Stimulated activated CD8-positive, alpha-beta memory T cell treated with anti-CD3 and anti-CD28 coated beads, Interleukin-4, amount 100 ng/mL, for 48 hours (primary cell): ENCODE results near the gene GGA1.
A peak's percentile ranks its signal among the peaks of the same experiment; 100 is the strongest.
"Not testable (repeated sequence)": the region's sequence is repeated elsewhere in the genome, so short reads cannot be mapped to it uniquely, and the experiment has no call there.

Source experiments
- DNase-seq: peaks from one replicate; pipeline ENCODE4 v3.0.0-alpha.2; 2020

The GGA1 gene

DNA sequence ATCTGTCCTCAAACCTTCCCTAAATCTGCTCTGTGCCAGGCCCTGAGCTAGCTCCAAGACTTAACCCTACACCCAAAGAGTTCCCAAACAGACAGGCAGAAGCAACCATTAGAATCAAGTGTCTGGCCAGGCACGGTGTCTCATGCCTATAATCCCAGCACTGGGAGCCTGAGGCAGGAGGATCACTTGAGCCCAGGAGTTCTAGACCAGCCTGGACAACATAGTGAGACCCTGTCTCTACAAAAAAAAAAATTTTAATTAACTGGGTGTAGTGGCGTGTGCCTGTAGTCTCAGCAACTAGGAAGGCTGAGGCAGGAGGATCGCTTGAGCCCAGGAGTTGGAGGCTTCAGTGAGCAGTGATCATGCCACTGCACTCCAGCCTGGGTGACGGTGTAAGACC lies 47.9 kb downstream of the GGA1 start:
- DNase-seq: not testable (repeated sequence)

DNA sequence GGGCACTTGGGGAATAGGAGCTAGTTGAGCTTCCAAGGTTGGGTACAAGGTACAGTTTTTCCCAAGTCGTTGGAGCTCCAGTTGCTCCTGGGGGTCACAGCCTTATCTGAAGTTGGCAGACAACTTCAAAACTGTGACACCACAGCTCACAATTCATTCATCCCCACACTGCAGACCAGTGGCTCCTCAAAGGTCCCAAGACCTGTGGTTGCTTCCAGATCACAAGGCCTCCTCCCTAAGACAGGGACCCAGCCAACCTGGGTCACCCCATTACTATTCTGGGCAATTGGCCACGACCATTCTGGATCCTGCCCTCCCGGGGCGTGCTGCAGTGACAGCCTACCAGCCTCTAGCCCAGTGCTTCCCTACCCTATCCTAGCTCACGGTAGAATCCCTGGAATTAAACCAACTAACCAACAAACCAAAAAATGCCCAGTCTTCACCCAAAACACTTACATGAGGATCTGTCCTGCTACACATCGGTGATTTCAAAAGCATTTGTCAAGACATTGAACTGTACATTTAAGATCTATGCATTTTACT lies 49.0 kb downstream of the GGA1 start:
- peak; percentile 28 for DNase-seq

DNA sequence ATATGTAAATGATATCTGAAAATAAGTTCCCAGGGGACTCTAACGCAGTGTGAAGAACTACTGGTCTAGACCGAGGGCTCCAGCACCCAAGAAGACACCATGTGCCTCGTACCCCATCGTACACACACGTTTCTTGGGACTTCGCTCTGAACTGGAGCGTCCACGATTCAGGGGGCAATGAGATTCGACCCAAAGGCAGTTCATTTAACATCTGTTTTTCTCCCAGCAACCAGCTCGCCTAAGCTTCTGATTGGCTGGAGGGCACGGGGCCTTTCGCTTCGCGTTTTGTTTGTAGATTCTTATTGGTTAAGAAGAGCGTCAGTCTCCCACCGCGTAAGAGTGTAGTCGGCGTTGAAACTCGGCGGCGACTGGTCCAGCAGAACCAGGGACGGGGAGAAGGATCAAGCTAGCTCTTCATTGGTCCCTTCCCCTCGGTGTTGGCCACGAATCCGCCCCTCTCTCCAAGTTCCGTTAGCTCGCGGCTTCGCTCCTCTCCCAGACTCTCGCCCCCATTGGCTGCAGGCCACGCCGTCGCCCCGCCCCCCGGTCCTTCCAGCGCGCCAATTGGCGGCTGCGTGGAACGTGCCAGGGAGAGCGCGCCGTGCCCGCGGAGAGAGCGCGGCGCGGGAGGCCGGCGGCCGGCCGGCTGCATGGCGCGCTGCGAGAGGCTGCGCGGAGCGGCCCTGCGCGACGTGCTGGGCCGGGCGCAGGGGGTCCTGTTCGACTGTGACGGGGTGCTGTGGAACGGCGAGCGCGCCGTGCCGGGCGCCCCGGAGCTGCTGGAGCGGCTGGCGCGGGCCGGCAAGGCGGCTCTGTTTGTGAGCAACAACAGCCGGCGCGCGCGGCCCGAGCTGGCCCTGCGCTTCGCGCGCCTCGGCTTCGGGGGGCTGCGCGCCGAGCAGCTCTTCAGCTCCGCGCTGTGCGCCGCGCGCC lies 49.8 kb downstream of the GGA1 start, which contains the start of gene PDXP:
TSS of gene PDXP (plus strand) at position 591 of the 933 bp plus-strand sequence. CDS start at position 651, 60 bp downstream.
- peak; percentile 99 for DNase-seq

DNA sequence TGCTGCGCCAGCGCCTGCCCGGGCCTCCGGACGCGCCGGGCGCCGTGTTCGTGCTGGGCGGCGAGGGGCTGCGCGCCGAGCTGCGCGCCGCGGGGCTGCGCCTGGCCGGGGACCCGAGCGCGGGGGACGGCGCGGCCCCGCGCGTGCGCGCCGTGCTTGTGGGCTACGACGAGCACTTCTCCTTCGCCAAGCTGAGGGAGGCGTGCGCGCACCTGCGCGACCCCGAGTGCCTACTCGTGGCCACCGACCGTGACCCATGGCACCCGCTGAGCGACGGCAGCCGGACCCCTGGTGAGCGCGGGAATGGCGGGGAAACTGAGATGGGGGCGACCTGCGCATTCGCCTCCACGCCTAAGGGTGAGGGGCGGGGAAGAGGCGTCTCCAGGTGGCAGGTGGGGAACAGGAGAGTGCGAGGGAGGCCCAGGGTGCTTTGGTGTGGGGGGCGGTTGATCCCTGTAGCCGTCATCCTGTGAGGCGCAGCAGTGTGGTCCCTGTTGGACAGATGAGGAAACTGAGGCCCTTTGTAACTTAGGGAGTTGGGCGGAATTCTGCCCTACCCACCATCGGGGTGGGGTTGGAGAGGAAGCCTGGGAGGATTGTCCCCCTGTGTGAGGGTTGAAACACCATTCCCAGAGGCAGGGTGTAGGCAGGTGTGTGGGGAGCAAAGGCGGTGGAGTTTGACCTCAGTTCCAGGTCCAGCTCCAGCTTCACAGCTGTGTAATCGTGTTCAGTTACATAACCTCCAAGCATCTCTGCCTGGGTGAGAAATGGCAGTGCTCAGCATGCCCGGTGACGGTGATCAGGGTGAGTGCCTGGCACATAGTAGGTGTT lies 50.6 kb downstream of the GGA1 start:
- DNase-seq: peak; percentile 52

DNA sequence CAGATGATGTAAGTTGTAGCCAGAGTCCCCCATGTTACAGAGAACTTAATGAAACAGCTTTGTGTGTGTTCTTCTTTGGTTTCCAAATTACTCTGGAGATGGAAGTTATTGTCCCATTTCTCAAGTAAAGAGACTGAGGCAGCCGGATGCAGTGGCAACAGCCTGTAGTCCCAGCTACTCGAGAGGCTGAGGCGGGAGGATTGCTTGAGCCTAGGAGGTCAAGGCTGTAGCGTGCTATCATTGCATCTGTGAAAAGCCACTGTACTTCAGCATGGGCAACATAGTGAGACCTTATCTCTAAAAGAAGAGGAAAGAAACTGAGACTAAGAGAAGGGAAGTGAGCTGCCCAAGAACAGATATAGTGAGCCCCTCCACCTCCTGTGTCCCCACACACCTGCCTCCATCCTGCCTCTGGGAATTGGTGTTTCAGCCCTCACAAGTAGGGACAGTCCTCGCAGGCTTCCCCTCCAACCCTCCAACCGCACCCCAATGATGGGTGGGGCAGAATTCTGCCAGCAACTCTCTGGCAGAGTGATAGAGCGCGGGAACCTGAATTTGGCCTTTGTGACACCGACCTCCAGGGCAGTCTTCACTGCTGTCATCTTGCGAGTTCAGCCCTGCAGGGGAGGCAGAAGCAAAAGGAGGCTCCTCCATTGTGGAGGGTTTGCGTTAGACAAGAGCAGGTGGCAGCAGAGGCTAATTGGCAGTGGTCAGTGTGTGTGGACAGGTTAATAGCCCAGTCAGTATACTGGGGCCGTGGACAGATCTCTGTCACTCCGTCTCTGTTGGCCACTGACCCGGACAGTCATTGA lies 51.5 kb downstream of the GGA1 start:
- no peak for DNase-seq

DNA sequence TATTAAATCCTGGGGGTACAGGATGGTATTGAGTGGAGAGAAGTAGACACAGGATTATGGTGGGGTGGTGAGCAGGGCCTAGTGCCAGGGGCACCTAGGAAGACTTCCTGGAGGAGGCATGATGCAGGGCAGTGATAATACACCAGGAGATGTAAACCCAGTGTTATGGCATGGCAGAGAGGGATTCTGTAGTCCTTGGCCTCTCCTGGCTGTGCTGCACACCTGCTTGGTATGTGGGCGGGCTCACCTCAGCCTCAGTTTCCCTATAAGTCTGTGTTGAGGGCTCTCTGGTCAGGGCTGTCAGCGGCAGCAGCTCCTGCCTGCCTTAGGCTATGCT lies 52.0 kb downstream of the GGA1 start:
- no peak for DNase-seq

DNA sequence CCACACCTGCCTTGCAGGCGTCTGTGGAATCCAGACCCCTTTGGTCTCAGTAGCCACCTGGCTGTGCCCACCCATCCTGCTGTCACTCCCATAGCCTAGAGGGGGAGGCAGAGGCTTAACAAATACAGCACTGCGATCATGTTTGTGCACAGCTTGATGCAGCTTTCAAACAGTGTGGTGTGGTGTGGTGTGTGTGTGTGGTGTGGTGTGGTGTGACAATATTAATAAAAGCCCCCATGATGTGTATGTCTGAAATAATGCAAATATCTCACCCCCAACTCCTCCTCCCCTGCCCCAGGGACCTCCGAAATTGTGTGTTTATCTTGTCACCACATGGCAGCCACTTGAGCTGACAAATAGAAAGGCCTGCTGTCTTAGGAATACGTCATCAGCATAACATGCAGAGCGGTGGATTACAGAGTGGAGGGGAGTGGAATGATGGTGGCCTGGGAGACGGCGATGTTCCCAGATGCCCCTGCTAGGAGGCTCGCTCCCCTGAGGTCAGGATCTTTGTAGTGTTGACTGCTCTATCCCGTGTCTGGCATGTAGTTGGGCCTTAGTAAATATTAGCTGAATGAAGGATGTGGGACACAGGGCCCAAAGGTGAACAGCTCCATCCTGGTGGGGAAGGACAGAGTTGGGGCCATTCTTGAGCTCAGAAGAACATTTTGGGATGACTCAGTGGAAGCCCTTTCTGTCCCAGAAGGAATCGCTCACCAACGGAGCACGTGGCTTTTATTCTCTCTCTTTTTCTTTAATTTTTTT lies 52.7 kb downstream of the GGA1 start:
- no peak for DNase-seq

DNA sequence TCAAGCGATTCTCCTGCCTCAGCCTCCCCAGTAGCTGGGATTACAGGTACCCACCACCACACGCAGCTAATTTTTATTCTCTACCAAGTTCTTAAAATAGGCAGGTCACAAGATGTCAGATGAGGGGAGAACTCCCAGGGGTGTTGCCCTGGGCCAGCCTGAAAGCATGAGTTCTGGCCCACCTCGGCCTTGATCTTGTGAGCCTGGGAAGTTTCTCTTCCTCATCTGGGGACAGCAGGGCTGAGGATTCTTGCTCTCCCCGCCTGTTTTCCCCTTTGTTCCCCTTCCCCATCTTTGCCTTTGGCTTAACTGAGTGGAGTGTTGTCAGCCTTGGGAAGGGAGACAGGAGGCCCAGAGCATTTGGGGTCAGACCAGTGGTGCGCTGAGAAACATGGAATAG lies 53.4 kb downstream of the GGA1 start:
- no peak for DNase-seq

DNA sequence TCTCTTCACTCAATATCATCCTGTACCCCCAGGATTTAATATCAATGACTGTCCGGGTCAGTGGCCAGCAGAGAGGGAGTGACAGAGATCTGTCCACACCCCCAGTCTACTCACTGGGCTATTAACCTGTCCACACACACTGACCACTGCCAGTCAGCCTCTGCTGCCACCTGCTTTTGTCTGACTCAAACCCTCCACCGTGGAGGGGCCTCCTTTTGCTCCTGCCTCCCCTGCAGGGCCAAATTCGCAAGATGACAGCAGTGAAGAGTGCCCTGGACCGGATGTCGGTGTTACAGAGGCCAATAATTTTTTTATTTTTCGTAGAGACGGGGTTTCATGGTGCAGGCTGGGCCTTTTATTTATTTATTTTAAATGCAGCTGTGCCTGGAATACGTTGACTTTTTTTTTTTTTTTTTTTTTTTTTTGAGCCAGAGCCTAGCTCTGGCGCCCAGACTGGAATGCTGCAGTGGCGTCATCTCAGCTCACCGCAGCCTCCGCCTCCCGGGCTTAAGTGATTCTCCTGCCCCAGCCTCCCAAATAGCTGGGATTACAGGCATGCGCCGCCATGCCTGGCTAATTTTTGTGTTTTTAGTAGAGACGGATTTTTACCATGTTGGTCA lies 55.0 kb downstream of the GGA1 start:
- no peak for DNase-seq

DNA sequence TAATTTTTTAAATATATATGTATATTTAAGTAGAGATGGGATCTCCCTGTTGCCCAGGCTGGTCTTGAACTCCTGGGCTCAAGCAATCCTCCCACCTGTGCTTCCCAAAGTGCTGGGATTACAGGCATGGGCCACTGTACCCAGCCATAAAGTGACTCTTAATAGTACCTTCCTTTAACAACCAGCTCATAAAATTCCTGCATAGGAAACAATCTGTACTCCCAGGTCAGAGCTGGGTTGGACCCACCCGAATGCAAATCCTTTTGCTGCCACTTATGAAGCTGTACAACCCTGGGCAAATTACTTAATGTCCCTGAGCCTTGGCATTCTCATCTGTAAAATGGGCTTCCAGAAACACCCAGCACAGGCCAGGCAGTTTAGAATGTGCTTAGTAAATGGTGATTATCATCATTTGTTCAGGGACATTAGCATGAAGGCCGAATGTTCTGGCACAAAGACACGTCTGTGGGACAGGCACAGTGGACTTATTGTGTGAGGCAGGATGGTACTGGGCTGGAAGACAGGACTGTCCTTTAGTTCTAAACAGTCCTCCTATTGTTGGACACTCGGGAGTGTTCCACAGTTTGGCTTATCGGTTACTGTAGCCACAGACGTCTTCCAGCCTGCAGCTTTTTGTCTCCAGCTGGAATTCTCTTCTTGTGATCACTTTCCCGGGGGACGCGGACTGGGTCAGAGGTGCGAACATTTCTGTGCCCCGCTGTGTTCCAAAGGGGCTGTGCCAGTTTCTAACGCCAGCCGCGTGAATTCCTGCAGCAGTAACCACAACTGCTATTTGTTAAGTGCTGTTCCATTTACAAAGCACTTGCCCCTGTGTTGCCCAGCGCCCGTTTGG lies 55.8 kb downstream of the GGA1 start:
- no peak for DNase-seq

DNA sequence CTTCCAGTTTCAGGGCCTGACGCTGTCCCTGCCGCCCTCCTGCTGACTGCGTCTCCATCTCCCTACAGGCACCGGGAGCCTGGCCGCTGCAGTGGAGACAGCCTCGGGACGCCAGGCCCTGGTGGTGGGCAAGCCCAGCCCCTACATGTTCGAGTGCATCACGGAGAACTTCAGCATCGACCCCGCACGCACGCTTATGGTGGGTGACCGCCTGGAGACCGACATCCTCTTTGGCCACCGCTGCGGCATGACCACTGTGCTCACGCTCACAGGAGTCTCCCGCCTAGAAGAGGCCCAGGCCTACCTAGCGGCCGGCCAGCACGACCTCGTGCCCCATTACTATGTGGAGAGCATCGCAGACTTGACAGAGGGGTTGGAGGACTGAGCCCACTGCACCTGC lies 56.9 kb downstream of the GGA1 start:
- no peak for DNase-seq

DNA sequence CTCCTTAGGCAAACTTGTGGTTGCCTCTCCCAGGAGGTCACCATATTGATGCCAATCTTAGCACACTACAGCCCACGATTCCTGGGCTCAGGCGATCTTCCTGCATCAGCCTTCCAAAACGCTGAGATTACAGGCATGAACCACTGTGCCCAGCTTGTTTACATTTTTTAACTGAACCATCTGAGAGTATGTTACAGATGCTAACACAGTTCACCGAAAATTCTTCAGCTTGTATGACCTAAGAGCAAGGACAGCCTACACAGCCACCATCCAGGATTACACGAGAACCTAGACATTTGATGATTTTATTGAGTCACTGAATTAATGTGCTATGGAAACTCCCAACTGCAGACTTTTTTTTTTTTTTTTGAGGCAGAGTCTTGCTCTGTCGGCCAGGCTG lies 61.0 kb downstream of the GGA1 start:
- DNase-seq: no peak

DNA sequence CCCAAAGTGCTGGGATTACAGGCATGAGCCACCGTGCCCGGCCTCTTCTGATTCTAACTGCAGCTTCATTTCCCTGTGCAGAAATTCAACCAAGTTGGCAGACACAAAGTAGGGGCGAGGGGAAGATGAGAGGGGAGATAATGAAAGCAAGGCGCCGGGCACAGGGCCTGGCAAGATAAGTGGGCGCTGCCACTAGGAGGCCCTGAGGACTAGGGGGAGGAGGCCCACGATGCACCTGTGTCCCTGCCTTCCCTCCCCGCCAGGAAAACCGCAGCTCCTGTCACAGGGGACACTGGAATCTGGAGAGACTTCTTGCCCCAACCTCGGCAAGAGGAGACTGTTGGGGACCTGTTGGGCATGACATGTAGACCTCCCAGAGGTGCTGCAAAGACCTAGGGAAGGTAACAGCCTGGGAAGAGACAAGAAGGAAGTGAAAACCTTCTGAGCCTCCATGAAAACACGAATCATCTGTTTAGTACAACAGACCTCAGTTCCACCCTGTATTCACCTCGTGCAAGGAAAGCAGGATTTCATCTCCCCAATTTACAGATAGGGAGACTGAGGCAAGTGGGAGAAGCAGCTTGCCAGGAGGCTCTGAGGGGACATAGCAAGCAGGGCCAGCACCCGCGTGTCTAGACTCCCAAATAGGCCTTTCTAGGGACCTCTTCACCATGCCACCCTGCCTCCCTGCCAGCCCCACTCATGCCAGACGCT lies 63.7 kb downstream of the GGA1 start:
- DNase-seq: no peak

DNA sequence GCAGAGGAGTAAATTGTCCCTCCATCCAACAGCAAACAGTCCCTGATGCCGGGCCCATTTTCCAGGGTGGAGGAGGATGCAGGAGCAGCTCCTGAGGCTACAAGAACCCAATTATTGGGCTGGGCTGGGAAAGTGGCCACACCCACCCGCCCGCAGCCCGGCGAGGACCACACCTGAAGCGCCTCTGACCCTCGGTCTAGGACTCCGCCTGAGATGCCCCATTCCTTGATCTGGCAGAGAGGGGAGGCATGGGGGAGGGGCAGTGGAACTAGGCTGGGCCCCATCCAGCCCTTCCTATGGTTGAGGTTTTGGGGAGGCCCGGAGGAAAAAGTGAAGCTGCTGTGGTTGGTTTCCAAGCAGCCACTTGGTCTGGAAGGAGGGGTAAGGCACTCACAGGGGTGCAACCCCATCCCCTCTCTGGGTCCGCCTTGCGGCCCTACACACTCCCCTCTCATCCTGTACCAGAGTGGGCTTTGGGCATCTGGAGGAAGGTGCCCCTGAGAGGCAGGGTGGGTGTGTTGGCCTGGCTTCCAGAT lies 64.4 kb downstream of the GGA1 start:
- peak; percentile 50 for DNase-seq

DNA sequence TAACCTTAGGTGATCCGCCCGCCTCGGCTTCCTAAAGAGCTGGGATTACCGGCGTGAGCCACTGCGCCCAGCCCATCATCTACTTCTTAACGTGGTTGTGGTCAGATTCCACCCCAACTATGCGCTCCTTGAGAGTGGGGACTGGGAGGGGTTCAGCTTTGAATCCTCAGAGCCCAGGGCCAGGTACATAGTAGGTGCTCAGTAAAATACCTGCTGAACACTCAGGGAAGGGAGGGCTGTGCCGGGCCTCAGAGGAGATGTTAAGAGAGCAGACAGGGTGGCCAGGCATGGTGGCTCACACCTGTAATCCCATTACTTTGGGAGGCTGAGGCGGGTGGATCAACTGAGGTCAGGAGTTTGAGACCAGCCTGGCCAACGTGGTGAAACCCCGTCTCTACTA lies 65.6 kb downstream of the GGA1 start:
- DNase-seq: no peak

DNA sequence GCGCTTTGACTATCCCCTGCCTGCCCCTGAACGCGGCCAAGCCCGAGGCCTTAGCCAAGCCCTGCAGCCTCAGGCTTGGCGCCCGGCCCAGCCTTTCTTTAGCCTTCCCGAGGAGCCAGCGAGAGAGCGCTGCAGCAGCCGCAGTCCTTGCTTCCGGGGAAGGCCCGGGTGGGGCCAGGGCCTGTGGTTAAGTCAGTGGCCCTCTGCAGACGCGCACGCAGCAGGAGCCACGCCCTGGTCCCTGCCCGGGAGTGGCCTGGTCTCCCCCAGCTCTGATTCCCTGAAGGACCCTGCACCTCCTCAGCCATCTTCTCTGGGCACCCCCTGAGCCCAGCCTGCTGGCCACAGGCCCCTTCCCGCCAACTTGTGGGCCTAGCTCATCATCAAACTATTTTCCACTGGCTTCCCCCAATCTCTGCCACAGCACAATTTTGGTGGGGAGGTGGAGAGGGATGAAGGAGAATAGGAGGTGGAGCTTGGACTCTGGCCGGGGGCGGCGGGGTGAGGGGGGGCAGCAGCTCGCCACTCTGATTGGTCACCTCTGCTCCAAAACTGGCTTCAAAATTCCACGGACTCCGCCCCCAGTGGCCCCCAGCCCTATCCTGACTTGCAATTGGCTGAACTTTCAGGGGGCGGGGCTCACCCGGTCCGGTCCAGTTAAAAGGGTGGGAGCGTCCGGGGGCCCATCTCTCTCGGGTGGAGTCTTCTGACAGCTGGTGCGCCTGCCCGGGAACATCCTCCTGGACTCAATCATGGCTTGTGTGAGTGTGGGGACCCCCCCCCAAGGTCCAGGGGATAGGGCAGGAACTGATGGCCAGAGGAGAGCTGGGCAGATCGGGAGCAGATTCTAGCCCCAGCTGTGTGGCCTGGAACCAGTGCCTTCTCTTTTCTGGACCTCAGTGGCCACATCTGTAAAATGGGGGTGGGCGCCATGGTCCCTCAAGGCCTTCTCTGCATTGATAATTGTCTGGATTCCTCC lies 66.6 kb downstream of the GGA1 start, which contains the start of gene LGALS1:
TSS of gene LGALS1 (plus strand) at position 686 of the 979 bp plus-strand sequence. CDS start at position 753, 67 bp downstream.
- peak; percentile 88 for DNase-seq

DNA sequence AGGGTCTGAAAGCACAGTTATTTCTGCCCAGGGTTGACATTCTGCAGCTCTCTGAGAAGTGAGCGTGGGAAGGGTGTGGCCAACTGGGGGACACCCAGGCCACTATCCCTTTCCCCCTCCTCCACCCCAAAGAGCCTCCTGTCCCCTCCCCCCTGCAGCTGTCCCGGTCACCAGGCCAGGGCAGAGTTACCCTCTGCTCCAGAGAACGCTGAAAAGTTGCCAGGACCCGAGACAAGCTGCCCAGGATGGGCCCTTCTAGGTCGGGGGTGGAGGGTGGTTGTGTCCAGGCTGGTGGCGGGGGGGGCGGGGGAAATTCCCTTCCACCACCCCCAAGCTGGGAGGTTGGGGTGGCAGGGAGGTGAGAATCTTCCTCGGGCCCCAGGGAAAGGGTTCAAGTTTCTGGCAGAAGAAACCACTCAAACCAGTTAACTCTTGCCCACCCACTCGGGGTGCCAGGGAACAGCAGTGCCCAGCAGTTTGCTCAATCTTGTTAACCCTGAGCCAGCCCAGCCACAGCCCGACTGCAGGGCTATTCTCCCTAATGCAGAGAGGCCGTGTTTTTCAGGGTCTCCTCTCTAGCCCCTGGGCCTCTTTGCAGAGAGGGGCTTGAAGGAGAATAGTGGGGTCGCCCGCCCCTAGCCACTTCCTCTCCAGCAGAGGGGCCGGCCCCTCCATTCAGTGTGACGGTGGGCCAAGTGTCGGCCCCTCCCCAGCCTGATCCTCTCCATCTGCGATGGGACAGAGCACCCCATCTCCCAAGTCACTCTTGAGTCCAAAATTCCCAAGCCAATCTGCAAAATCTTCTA lies 67.5 kb downstream of the GGA1 start:
- DNase-seq: peak; percentile 54
